GM10847 (cell line): Measurements from ENCODE around the gene DCLK1.

Experiments used
- POLR2A ChIP-seq: IDR thresholded peaks from 2 replicates; pipeline ENCODE4 v1.6.1; 2011; ENCODE audit not compliant: insufficient read length; ENCODE audit errors: extremely low read depth

DCLK1 gene

GRCh38 chr13:35865341-35866240, 265.6 kb downstream of the DCLK1 start:
- TF ChIP-seq POLR2A = no peak

- no peak for TF ChIP-seq POLR2A
Observed at GRCh38 chr13:35860661-35861060, 270.5 kb downstream of the DCLK1 start.

- TF ChIP-seq POLR2A = no peak
Observed at GRCh38 chr13:35859981-35860380, 271.2 kb downstream of the DCLK1 start.

GRCh38 chr13:35858665-35859064, 272.5 kb downstream of the DCLK1 start:
- no peak for TF ChIP-seq POLR2A

- no peak for TF ChIP-seq POLR2A
Observed at GRCh38 chr13:35857769-35858168, 273.4 kb downstream of the DCLK1 start.

GRCh38 chr13:35856721-35857364, 274.3 kb downstream of the DCLK1 start:
- no peak for TF ChIP-seq POLR2A

- TF ChIP-seq POLR2A = no peak
Observed at GRCh38 chr13:35856084-35856483, 275.1 kb downstream of the DCLK1 start.

- TF ChIP-seq POLR2A = no peak
Observed at GRCh38 chr13:35855531-35856019, 275.6 kb downstream of the DCLK1 start.

GRCh38 chr13:35854286-35854685, 276.9 kb downstream of the DCLK1 start:
- TF ChIP-seq POLR2A = no peak

- no peak for TF ChIP-seq POLR2A
Observed at GRCh38 chr13:35851881-35852280, 279.3 kb downstream of the DCLK1 start.

- no peak for TF ChIP-seq POLR2A
Observed at GRCh38 chr13:35851356-35851755, 279.8 kb downstream of the DCLK1 start.

GRCh38 chr13:35850569-35850968, 280.6 kb downstream of the DCLK1 start:
- TF ChIP-seq POLR2A = no peak

GRCh38 chr13:35849256-35849644, 281.9 kb downstream of the DCLK1 start:
- TF ChIP-seq POLR2A = no peak

GRCh38 chr13:35848336-35849255, 282.6 kb downstream of the DCLK1 start:
- no peak for TF ChIP-seq POLR2A

- no peak for TF ChIP-seq POLR2A
Observed at GRCh38 chr13:35843272-35843671, 287.9 kb downstream of the DCLK1 start.
